A673 (cell line): Measurements from ENCODE around the gene STARD9. TPM values are rescaled to one million over a fixed set of nuclear protein-coding genes. Genes with fewer than 3 reads are reported as not detected.
A peak's percentile ranks its signal among the peaks of the same experiment; 100 is the strongest.

Experiments used
- BruUV-seq: library from RNA; stranded (reverse); fragments of 400-500 nt; replicated peaks from 2 replicates; lab custom pipeline; 2021; lab: Mats Ljungman, UMichigan
- CTCF ChIA-PET: fragments of 300-600 bp; sonication (Branson Sonifier 250); formaldehyde crosslinking; loops from one replicate; lab custom pipeline; 2022; ENCODE audit warnings: antibody characterized with exemption; lab: Charles Lee
- POLR2A ChIA-PET: fragments of 300-600 bp; sonication (Branson Sonifier 250); formaldehyde crosslinking; loops from one replicate; lab custom pipeline; 2022; ENCODE audit warnings: antibody characterized with exemption; ENCODE audit not compliant: low non-redundant PET; lab: Charles Lee
- DNase-seq: peaks from one replicate; pipeline ENCODE4 v3.0.0-alpha.2; 2015; ENCODE audit warnings: low spot score
- H3K27ac ChIP-seq: fragments of 200-600 bp; sonication (generic); 2 replicates; pipeline ENCODE4 v1.5.1; 2016; ENCODE audit warnings: mixed run types, low read depth, mild to moderate bottlenecking, mixed read lengths, antibody characterized with exemption, low read length; ENCODE audit not compliant: poor library complexity, severe bottlenecking
- H3K27me3 ChIP-seq: fragments of 200-600 bp; sonication (generic); replicated peaks from 2 replicates; pipeline ENCODE4 v1.6.1; 2017; ENCODE audit warnings: mixed run types, low read depth, mild to moderate bottlenecking, mixed read lengths, antibody characterized with exemption, low read length; ENCODE audit not compliant: insufficient read depth, poor library complexity
- H3K36me3 ChIP-seq: fragments of 200-600 bp; sonication (generic); 2 replicates; pipeline ENCODE4 v1.6.1; 2016; ENCODE audit warnings: mixed run types, mild to moderate bottlenecking, mixed read lengths, antibody characterized with exemption, low read length; ENCODE audit not compliant: insufficient read depth, poor library complexity, severe bottlenecking
- H3K4me1 ChIP-seq: fragments of 200-600 bp; sonication (generic); 2 replicates; pipeline ENCODE4 v1.6.1; 2017; ENCODE audit warnings: mixed run types, mild to moderate bottlenecking, mixed read lengths, antibody characterized with exemption, low read length; ENCODE audit not compliant: insufficient read depth, poor library complexity, severe bottlenecking
- H3K4me3 ChIP-seq: fragments of 200-600 bp; sonication (generic); 2 replicates; pipeline ENCODE4 v1.5.1; 2016; ENCODE audit warnings: low read depth, mixed run types, mild to moderate bottlenecking, mixed read lengths, low read length; ENCODE audit not compliant: poor library complexity, severe bottlenecking
- H3K9me3 ChIP-seq: fragments of 200-600 bp; sonication (generic); 2 replicates; pipeline ENCODE4 v1.6.1; 2016; ENCODE audit warnings: mixed run types, low read depth, mild to moderate bottlenecking, mixed read lengths, antibody characterized with exemption, low read length; ENCODE audit not compliant: poor library complexity, severe bottlenecking
- EZH2 ChIP-seq: fragments of 200-600 bp; sonication (generic); IDR thresholded peaks from 2 replicates; pipeline ENCODE4 v1.6.1; 2017; ENCODE audit warnings: borderline replicate concordance, low read depth, mild to moderate bottlenecking, mixed read lengths, antibody characterized with exemption, low read length; ENCODE audit not compliant: poor library complexity, severe bottlenecking
- intact Hi-C: fragments of 100-400 bp; cut with micrococcal nuclease; formaldehyde crosslinking; loops from one replicate; pipeline ENCODE4 v1.10.0; 2022; ENCODE audit not compliant: unreplicated experiment
- total RNA-seq: library from RNA; stranded (reverse); gene quantifications from 2 replicates; pipeline ENCODE4 v1.2.3, GENCODE V29; 2021
- TF ChIP-seq, protein P1 (sequence below): fragments of 300-800, 200-600 bp; sonication (generic); conservative IDR thresholded peaks from 2 replicates; pipeline ENCODE4 v1.5.1; 2017; ENCODE audit warnings: low read depth, mild to moderate bottlenecking, antibody characterized with exemption, low read length, moderate library complexity, mixed read lengths

Gene STARD9
- total RNA-seq, 1 experiment from 2014 or later: 12.0 TPM

DNA sequence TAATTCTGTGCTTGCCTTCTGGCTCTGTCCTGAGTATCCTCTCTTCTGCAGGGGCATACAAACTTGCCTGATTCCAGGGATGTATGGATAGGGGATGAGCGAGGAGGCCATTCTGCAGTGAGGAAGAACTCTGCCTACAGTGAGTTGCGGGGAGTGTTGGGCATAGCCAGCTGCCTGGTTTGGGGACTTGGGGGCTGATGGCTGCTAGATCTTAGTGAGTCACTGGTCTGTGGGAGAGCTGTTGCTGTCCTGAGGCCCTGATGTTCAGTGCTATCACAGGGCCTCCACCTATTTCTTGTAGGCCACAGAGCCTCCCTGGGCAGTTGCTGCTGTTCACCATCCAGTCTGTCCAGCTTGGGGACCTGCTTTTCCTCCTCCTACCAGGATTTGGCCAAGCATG lies 141.2 kb downstream of the STARD9 start:
- TF ChIP-seq EZH2: no peak
- TF ChIP-seq, protein P1, sequence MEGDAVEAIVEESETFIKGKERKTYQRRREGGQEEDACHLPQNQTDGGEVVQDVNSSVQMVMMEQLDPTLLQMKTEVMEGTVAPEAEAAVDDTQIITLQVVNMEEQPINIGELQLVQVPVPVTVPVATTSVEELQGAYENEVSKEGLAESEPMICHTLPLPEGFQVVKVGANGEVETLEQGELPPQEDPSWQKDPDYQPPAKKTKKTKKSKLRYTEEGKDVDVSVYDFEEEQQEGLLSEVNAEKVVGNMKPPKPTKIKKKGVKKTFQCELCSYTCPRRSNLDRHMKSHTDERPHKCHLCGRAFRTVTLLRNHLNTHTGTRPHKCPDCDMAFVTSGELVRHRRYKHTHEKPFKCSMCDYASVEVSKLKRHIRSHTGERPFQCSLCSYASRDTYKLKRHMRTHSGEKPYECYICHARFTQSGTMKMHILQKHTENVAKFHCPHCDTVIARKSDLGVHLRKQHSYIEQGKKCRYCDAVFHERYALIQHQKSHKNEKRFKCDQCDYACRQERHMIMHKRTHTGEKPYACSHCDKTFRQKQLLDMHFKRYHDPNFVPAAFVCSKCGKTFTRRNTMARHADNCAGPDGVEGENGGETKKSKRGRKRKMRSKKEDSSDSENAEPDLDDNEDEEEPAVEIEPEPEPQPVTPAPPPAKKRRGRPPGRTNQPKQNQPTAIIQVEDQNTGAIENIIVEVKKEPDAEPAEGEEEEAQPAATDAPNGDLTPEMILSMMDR: no peak
- Histone ChIP-seq H3K9me3 (no peaks in the 10 kb centered on the region), H3K4me1 (no peaks in the 10 kb centered on the region), H3K4me3 (no peak overlapping the region), H3K27ac (no peak overlapping the region), H3K36me3 (peaks cover 3% of the 10 kb centered on the region), H3K27me3 (no peaks in the 10 kb centered on the region)
- no TSS peak for BruUV-seq
- DNase-seq: no peak
- intact Hi-C loops: no loop called here
- ChIA-PET CTCF (no interaction called here), POLR2A (no interaction called here)

DNA sequence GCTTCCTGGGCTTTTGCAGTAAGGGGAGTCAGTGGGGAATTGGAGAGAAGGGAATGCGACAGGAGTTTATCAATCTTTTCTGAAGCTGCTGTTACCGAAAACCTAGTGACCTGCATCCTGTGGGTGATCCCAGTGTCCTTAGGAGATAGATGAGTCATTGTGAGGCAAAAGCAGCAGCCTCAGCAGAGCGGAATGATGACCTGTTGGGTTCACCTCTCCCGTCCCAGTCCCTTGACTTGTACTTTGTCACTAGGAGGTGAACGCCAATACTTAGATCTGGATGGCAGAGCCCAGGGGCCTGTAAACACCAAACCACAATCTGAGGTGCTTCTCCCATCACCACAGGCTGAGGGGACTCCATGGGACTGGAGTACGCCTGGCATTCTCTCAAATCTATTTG lies 143.6 kb downstream of the STARD9 start:
- intact Hi-C loops: no loop called here
- H3K4me3 ChIP-seq: no peak overlapping the region
- DNase-seq: no peak
- H3K36me3 ChIP-seq: peaks cover 16% of the 10 kb centered on the region
- H3K27ac ChIP-seq: no peak overlapping the region
- ChIA-PET CTCF (interaction anchor here (0.6 kb wide), 1 partner anchor 1297 kb away, joined by 5 read pairs; no protein-coding TSS in a partner anchor), POLR2A (no interaction called here)
- no peaks in the 10 kb centered on the region for H3K4me1 ChIP-seq
- no peaks in the 10 kb centered on the region for H3K27me3 ChIP-seq
- no TSS peak for BruUV-seq
- H3K9me3 ChIP-seq: no peaks in the 10 kb centered on the region
- TF ChIP-seq EZH2: no peak
- TF ChIP-seq, protein P1: no peak

DNA sequence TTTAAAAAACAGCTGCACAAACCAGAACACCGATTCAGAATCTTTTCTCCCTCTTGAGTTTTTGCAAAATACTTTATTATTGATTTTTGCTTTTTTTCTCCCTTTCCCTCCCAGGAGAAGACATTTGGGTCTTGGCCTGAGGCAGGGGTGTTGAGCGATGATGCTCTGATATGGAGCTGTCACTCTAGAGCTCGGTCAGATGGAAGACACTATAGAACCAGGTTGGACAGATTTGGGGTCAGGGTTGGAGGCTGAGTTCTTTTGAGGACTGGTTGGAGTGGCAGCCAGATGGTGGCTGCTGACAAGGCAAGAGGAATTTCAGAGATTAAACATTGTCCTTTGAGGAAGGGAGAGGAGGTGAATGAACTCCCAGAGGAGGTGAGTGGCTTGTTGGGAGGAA lies 144.7 kb downstream of the STARD9 start:
- H3K27me3 ChIP-seq: no peaks in the 10 kb centered on the region
- CTCF ChIA-PET: no interaction called here
- DNase-seq: no peak
- H3K4me1 ChIP-seq: no peaks in the 10 kb centered on the region
- no peak overlapping the region for H3K4me3 ChIP-seq
- intact Hi-C loops: no loop called here
- POLR2A ChIA-PET: no interaction called here
- no peaks in the 10 kb centered on the region for H3K9me3 ChIP-seq
- no peak overlapping the region for H3K27ac ChIP-seq
- H3K36me3 ChIP-seq: peaks cover 27% of the 10 kb centered on the region
- TF ChIP-seq, protein P1: no peak
- TF ChIP-seq EZH2: no peak
- TSS peak; percentile 35 for BruUV-seq
